Dedifferentiated amniotic fluid mesenchymal stem cell (primary cell): Measurements from ENCODE around the gene CCL3.
"Not testable (repeated sequence)": the region's sequence is repeated elsewhere in the genome, so short reads cannot be mapped to it uniquely, and the experiment has no call there.

Source experiments
- DNase-seq: peaks from one replicate; pipeline ENCODE4 v3.0.0-alpha.2; 2016; ENCODE audit errors: extremely low spot score

Gene CCL3

DNA sequence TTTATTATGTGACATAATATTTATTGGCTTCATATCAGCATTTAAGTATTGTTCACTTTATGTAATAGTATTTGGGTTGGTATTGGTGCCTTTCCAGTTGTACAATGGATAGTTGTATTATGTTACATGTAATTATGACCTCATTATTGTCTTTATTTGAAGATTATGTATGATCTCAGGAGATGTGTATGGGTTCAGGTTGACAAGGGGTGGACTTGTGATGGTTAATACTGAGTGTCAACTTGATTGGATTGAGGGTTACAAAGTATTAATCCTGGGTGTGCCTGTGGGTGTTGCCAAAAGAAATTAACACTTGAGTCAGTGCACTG, 25.7 kb upstream of the CCL3 start:
- DNase-seq, result not testable (repeated sequence)

DNA sequence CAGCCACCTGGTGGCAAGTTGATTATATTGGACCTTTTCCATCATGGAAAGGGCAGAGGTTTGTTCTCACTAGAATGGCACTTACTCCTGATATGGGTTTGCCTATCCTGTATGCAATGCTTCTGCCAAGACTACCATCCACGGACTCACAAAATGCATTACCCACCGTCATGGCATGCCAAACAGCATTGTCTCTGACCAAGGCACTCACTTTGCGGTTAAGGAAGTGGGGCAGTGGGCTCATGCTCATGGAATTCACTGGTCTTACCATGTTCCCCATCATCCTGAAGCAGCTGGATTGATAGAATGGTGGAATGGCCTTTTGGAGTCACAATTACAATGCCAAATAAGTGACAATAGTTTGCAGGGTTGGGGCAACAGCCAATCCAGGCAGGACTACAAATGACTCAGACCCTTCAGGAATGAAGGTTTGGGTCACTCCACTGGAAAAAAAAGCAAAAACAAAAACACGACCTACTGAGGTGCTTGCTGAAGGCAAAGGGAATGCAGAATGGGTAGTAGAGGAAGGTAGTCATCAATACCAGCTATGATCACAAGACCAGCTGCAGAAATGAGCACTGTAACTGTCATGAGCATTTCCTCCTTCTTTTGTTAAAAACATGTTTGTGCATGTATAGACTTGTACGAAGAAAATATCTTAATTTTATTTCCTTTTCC, 25.2 kb upstream of the CCL3 start:
- not testable (repeated sequence) for DNase-seq

DNA sequence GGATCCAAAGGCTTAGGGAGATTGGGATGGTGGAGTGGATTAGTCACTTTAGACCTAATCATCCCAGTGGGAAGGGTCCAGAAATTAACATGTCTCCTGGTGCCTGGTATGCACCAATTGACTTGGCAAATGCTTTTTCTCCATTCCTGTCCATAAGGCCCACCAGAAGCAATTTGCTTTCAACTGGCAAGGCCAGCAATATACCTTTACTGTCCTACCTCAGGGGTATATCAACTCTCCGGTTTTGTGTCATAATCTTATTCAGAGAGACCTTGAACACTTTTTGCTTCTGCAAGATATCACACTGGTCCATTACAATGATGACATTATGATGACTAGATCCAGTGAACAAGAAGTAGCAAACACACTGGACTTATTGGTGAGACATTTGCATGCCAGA, 23.2 kb upstream of the CCL3 start:
- not testable (repeated sequence) for DNase-seq

DNA sequence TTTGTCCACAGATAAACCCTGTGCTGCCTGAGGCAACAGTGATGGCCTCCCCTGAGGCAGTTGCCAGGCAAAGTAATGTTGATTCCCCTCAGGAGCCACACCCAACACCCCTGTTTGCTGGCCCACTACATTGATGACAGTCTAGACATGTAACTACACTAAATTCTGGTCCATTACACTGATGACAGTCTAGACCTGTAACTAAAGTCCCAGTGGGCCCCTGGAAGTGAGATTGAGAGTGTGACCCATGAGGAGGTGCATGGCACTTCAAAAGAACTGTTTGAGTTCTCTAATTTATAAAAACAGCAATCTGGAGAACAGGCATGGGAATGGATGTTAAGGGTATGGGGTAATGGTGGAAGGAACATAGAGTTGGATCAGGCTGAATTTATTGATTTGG, 22.6 kb upstream of the CCL3 start:
- no peak for DNase-seq

DNA sequence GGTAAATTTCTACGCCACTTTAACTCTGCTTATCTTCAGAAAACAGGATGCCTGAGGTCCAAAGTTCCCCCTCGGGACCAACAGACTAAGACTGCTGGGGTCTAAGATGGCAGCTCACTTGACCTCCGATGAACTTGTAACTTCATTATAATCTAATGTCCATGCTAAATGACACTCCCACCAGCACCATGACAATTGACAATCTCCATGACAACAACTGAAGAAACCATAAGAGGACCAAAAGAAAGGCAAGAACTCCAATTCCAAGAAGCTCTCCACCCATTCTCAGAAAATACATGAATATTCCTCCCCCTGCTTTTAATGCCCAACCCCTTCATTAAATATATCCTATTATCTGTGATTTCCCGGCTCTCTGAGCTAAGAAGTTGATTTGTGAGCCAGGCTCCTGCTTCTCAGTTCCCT, 21.1 kb upstream of the CCL3 start:
- no peak for DNase-seq

DNA sequence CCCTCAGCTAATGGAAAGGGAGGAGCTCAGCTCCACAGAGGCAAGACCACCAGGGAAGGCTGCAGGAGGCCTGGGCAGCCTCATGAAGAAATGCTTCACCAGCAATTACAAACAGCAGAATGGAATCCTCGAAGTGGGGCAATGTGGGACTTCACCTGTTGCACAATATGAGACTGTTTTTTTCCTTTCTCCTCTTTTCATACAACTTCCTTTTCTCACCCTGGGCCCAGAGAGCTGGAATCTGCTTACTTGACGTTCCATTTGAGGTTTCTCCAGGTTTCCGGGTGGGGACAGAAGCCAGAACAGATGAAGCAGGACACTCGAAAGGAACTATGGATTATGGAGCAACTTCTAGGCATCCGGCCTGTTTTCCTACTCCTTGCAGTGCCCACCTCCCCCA, 18.3 kb upstream of the CCL3 start:
- DNase-seq, result not testable (repeated sequence)

DNA sequence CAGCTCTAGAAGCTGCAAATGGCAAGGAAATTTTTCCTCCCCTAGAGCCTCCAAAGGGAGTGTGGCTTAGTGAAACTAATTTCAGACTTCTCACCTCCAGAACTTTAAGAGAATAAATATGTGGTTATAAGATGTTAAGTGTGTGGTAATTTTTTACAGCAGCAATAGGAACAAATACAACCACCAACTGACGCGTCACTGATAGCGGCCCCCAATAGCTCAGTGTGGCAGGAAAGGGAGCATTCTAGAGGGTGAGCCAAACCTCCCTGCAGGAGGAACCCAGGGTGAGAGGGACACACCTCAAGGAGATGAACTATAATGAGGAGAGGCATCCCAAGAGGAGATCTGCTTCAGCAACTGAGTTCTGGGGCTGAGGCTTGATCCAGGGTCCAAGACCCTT, 17.7 kb upstream of the CCL3 start:
- DNase-seq, result no peak

DNA sequence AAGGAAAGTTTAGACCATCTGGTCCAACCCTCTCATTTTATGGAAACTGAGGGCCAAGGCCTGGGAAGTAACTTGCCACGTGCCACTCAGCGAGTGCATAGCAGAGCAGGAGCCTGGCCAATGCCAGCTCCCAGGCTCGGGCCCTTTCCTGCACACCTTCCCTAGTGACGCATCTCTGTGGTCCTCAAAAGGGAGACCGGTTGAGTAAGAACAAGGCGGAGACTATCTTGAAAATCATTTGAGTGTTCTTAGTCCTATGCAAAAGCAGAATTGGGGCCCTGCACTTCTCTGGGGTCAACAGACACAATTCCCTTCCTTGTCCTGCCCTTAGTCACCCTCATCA, 16.5 kb upstream of the CCL3 start:
- no peak for DNase-seq

DNA sequence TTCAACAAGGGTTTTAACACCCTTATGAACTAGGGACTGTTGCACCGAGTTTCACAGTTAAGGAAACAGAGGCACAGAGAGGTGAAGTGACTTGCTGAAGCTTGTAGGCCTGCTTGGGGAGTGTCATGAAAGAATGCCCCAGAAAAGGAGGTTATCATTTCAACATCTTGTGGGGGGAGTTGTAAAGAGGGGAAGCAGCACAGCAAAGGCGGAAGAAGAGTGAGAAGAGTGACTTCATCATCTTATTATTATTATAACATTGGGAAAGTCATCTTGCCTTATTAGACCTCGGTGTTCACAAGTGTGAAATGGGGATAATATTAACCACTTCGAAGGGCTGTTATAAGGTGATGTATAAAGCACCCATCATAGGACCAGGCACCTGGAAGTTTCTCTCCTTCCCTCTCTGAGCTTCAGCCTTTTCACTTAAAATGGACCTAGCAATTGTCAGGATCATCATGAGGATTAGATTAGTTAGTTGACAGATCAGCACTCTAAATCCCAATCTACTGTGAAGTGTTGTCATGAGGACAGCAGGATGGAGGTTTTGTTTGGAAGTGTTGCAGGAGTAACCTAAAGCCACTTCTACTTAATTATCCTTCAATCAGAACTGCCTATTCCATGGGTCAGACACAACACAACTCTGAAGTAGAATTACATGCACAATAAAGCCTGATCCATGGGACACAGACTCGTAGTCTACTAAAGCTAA, 16.0 kb upstream of the CCL3 start:
- no peak for DNase-seq

DNA sequence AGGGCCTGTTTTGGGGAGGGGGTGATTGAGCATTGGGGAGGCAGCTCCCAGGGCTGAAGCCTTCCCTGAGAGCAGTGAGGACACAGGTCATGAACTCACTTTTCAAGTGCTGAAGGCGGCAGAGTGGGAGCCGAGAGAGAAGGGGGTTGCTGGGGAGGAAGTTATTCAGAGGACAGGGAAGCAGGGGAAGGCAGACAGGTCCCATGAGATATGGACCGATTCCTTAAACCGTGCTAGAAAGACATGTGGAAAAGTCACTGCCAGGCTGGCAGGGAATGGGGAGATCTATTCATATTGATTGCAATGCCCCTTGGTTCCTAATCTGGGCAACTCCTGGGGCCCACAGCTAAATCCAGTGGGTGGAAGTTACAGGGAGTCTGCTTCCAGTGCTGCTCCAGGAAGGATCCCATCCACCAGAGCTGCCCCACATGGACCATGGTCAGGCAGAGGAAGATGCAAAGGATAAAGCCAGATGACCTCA, 14.8 kb upstream of the CCL3 start:
- no peak for DNase-seq

DNA sequence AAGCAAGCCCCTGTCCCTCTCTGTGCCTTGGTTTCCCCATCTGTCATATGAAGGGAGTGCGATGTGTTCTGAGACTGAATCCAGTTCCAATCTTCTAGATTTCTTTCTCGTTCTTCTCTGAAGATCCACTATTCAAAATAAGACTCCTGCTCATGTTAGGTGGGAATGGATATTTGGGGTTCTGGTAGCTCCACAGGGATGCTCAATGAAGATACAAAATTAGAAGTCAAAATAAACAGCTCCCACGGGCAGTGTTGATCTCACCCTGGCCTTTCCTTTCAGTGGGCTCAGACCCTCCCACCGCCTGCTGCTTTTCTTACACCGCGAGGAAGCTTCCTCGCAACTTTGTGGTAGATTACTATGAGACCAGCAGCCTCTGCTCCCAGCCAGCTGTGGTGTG, 14.3 kb upstream of the CCL3 start:
- DNase-seq, result not testable (repeated sequence)

DNA sequence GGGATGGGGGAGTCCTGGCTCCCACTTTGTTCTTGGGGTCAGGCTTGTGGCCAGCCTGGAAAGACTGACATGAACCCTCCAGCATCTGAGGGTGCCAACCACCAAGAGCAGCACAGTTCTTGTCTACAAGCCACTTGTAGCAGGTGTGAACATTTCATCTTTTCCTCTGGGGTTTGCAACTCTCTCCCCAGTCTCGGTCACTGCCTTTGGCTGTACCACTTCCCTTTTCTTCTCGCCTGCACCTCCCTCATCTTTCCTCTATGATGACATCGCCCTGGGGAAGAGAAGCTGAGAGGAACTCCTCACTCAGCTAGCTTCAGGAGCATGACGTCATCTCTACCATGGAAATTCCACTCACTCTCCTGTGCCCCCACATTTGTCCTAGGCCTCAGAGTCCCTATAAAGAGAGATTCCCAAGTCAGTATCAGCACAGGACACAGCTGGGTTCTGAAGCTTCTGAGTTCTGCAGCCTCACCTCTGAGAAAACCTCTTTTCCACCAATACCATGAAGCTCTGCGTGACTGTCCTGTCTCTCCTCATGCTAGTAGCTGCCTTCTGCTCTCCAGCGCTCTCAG, 13.5 kb upstream of the CCL3 start, which contains the start of gene CCL4:
Gene CCL4 (plus strand): TSS at position 427 of the 575 bp plus-strand sequence. CDS start 79 bp downstream, at position 506.
- not testable (repeated sequence) for DNase-seq

DNA sequence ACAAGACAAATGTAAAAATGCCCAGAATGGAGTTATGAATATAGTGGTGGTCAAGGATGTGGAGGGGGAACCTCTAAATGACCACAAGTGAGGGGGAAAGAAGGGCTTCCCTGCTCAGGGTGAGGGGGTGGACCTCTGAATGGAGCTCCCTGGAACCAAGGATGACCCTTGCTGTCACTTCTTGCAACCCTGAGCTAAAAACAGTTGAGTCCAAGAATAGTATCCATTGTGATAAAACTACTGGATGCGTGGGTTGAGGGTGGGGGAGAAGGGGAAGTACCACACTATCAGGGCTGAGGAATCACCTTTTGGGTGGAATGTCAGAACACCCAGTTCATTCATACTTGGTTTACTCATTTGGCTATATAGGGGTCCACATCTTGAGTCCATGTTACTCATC, 9.1 kb upstream of the CCL3 start:
- DNase-seq, result not testable (repeated sequence)

DNA sequence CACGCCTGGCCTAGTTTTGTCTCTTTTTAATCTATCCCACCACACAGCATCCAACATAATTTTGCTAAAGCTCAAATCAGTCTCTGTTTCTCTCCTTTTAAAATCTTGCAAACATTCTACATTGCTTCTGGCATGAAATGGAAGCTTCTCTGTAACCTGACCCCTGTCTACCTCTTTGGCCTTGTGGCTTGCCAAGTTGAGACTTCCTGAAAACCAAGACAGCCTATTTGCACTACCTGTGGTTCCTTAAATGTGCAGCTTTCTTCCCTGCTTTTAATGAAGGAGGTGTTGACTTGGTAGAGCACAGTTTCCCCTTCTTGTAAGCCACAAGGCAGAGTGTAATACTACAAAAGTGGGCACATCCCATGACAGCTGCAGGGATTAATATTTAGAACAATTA, 6.0 kb upstream of the CCL3 start:
- DNase-seq, result no peak

DNA sequence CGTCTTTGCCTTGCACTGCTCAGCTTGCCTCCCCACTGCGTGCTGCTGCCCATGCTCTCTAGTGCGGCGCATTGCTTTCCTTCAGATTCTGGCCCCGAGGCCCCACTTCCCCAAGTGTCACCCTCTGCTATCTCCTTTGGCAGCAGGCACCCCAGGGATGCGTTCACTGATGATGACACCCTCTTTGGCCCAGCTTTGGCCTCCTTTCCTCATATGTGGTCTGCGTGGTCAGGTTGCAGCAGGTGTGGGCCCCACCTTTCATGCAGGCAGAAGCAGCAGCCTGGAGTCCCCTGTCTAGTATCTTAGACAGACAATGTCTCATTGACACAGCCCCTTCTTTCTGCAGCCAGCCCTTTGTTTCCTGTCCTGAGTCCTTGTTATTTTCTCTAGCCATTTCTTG, 4.8 kb upstream of the CCL3 start:
- no peak for DNase-seq

DNA sequence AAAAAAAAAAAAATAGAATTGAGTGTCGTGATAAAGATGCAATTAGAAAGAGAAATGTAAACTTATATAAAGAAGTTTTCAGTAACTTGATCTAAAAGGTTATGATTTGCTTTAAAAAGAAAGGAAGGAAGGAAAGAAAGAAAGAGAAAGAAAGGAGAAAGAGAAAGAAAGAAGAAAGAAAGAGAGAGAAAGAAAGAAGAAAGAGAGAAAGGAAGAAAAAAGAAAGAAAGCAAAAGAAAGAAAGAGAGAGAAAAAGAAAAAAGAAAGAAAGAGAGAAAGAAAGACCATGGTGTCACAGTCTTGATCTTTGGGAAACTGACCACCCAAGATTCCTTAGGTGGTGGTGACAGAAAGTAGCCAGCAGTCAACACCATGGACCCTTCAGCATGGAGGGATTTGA, 4.3 kb upstream of the CCL3 start:
- no peak for DNase-seq

DNA sequence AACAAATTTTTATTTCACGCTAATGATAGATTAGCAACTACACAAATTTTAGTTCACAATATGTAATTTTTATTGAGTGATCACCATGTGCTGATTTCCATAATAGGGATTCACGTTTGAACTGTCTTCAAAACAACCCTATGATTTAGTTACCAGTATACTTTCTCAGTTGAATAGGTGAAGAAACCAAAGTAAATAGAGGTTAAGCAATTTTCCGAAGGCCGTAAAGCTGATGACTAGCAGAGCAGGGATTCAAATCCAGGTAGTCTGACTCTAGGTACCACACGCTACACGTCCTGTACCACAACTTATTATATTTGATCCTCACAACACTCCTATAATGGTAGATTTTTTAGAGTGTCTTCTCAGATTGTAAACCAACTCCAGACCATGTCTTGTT, 2.8 kb upstream of the CCL3 start:
- not testable (repeated sequence) for DNase-seq

DNA sequence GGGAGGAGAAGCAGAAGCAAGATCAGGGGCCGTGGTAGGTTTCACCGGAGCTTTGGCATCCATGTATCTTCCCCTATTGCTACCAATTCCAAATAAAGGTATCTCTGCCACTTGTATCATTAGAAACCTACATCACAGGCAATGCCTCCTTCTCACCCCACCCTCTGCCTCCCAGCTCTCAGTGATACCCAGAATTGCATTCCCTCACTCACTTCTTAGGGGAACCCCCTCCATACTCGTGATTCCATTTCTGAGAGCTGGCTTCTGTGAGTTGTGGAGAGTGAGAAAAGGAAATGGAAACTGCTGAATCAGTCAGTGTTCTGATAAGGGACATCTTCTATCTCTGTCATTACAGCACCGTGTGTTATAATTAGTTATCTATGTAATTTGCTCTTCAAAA, 2.3 kb upstream of the CCL3 start:
- no peak for DNase-seq

DNA sequence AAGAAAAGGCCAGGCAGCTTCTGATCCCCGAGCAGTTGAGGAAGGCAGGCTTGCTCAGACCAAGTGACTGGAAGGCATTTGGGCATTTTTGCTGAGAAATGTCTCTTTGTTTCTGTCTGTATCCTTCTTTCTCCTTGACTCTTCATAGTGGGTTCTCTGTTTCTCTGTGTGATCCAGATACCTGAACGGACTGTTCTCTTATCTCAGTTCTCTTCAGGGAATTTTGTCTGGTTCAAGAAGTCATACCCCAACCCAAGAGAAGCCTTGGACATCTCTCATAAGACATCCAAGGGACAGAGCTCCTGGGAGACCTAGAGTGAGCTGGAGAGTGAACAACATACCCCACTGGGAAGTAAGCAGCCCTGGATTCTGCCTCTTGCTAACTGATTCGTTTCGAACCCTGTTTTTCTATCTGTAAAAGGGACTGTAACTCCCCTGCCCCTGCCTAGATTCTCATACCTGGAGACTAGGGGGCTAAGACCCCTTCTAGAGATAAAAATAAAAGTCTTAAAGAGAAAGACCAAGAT, 541 bp downstream of the CCL3 start:
- no peak for DNase-seq

DNA sequence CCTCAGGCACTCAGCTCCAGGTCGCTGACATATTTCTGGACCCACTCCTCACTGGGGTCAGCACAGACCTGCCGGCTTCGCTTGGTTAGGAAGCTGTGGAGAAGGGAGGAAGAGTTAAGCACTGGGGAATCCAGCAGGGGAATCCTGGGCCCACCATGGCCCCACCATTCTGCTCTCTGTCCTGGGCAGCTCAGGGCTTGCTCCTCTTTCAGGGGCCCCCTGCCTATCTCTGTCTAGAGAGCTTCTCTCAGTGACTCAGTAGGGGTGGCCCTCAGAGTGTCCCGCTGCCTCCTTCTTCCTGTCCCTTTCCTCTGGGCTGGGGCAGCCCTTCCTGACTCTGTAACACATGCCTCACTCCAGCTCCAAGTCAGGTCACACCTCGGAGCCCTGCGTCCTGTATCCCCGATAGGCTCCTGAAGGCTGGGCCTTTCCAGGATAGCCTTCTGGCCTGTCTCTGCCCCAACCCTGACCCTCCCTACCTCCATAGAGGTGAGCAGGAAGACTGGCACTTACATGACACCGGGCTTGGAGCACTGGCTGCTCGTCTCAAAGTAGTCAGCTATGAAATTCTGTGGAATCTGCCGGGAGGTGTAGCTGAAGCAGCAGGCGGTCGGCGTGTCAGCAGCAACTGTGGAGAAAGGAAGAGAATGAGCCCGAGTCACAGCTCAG, 1.1 kb downstream of the CCL3 start:
- no peak for DNase-seq

DNA sequence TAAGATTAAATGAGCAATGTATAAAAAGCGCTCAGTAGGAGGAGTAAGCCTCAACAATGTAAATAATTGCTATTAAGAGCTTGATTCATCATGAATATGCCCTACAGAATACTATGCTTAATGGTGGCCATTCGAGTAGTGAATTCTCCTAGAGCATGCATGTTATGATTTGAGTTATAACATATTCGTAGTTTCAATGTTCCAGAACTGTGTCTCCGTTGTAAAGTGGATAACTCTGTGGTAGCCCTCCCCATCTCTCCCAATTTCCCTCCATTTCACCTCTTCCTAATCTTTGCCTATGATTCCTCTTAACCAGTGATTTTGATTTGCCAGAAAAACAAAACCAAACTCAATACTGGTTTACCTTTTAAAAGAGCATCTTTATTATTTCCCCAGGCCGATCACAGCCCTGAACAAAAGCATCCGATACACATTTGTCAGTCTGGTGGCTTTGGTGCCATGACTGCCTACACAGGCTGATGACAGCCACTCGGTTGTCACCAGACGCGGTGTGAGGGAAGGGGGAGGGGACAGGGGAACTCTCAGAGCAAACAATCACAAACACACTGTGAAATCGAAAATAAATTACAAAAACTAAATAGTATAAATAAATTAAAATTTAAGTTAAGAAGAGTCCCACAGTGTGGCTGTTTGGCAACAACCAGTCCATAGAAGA, 1.9 kb downstream of the CCL3 start:
- DNase-seq, result not testable (repeated sequence)

DNA sequence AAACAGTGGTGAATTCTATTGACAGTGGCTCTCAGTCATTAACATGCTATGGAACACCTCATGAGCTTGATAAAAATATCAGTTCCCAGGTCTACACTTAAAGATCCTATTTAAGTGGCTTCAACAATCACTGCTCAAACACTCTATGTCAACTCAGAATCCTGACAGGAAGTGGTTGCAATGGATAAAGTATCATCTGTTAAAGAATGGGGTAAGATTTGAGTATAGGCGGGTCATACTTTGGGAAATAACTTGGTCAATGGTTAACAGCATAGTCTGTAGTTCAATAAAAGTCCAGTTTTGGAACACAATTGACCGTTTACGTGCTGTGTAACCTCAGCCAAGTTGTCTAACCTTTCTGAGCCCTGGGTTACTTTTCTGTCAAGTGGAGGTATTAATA, 2.5 kb downstream of the CCL3 start:
- DNase-seq, result not testable (repeated sequence)
